WTC11 (cell line): ENCODE measurements around the gene SOX8.

Experiments used
- CTCF ChIP-seq: fragments of 200-600 bp; IDR thresholded peaks from 2 replicates; pipeline ENCODE4 v1.8.0; 2022; ENCODE audit warnings: antibody characterized with exemption
- FOXJ3 ChIP-seq: sonication (generic); formaldehyde crosslinking; IDR thresholded peaks from 2 replicates; pipeline ENCODE4 v1.9.0; 2021; ENCODE audit warnings: missing genetic modification reagents, mild to moderate bottlenecking, borderline replicate concordance
- MAX ChIP-seq: sonication (generic); formaldehyde crosslinking; IDR thresholded peaks from 2 replicates; pipeline ENCODE4 v1.8.0; 2022; ENCODE audit warnings: mild to moderate bottlenecking, missing genetic modification reagents
- NR3C1 ChIP-seq: sonication (generic); formaldehyde crosslinking; conservative IDR thresholded peaks from 2 replicates; pipeline ENCODE4 v1.8.1; 2023; ENCODE audit warnings: low read depth, mild to moderate bottlenecking, missing genetic modification reagents
- USF2 ChIP-seq: sonication (generic); formaldehyde crosslinking; IDR thresholded peaks from 2 replicates; pipeline ENCODE4 v1.8.1; 2023; ENCODE audit warnings: mild to moderate bottlenecking, missing genetic modification reagents, moderate library complexity

- TF ChIP-seq CTCF (no peak), MAX (CRISPR knock-in tag) (no peak), FOXJ3 (CRISPR knock-in tag) (no peak), NR3C1 (CRISPR knock-in tag) (no peak), USF2 (CRISPR knock-in tag) (no peak)
Measured at GRCh38 chr16:1030473-1030901, 48.9 kb downstream of the SOX8 start.
